ENCODE data around the gene CDC16. TPM values are rescaled to one million over a fixed set of nuclear protein-coding genes. Genes with fewer than 3 reads are reported as not detected.

The CDC16 gene
- total RNA-seq, 4 donors from 2014 or later = 40.1 to 53.1 (median 47.4) TPM

- peak in 1 of 2 donors; percentile 33 for TF ChIP-seq POLR2A (IDR thresholded peaks at IDR 0.05)
- peak; percentile 45 for TF ChIP-seq POLR2AphosphoS5 (IDR thresholded peaks at IDR 0.05)
- no peak for TF ChIP-seq EP300 (IDR thresholded peaks at IDR 0.05)
- no peak for TF ChIP-seq CTCF (IDR thresholded peaks at IDR 0.05)
- Histone ChIP-seq H3K9me3 (no peaks in the 10 kb centered on the region), H3K4me1 (peaks cover 0 to 37% (median 5%) of the 10 kb centered on the region in 3 donors), H3K27ac (peak overlapping the region; percentile 82 to 99 (median 97)), H3K36me3 (peaks cover 0 to 25% of the 10 kb centered on the region in 2 donors), H3K27me3 (no peaks in the 10 kb centered on the region), H3K4me3 (peak overlapping the region; percentile 62 to 77)
- ATAC-seq = peak; percentile 77
- WGBS, 2 donors (ENCODE audit: low coverage in 1 of 2) = 0% methylated on average over 11 to 19 of the region's 50 CpGs
Observed at GRCh38 chr13:114282041-114282670, 47.5 kb downstream of the CDC16 start.

GRCh38 chr13:114283576-114283975 is 48.9 kb downstream of the CDC16 start:
- H3K27me3 ChIP-seq = no peaks in the 10 kb centered on the region
- peaks cover 0 to 40% of the 10 kb centered on the region in 2 donors for H3K36me3 ChIP-seq
- no peak overlapping the region for H3K4me3 ChIP-seq
- no peaks in the 10 kb centered on the region for H3K9me3 ChIP-seq
- H3K4me1 ChIP-seq = peaks cover 0 to 37% (median 5%) of the 10 kb centered on the region in 3 donors
- no peak overlapping the region for H3K27ac ChIP-seq
- TF ChIP-seq POLR2AphosphoS5 (IDR thresholded peaks at IDR 0.05) = no peak
- TF ChIP-seq POLR2A (IDR thresholded peaks at IDR 0.05) = no peak
- TF ChIP-seq CTCF (IDR thresholded peaks at IDR 0.05) = no peak
- TF ChIP-seq EP300 (IDR thresholded peaks at IDR 0.05) = no peak
- 74 to 88% methylated on average over 1 to 3 of the region's 3 CpGs for WGBS, 2 donors (ENCODE audit: low coverage in 1 of 2)
- no peak for ATAC-seq

- no peak overlapping the region for H3K27ac ChIP-seq
- no peak overlapping the region for H3K4me3 ChIP-seq
- H3K36me3 ChIP-seq = peaks cover 0 to 51% of the 10 kb centered on the region in 2 donors
- ATAC-seq = no peak
- H3K27me3 ChIP-seq = no peaks in the 10 kb centered on the region
- no peaks in the 10 kb centered on the region for H3K9me3 ChIP-seq
- no peak for TF ChIP-seq POLR2A (IDR thresholded peaks at IDR 0.05)
- TF ChIP-seq EP300 (IDR thresholded peaks at IDR 0.05) = no peak
- TF ChIP-seq POLR2AphosphoS5 (IDR thresholded peaks at IDR 0.05) = no peak
- no peak for TF ChIP-seq CTCF (IDR thresholded peaks at IDR 0.05)
- 95 to 99% methylated on average over 5 to 8 of the region's 8 CpGs for WGBS, 2 donors (ENCODE audit: low coverage in 1 of 2)
- peaks cover 0 to 37% (median 5%) of the 10 kb centered on the region in 3 donors for H3K4me1 ChIP-seq
Observed at GRCh38 chr13:114284680-114285079, 50.0 kb downstream of the CDC16 start.

GRCh38 chr13:114285166-114285808 is 50.6 kb downstream of the CDC16 start:
- TF ChIP-seq EP300 (IDR thresholded peaks at IDR 0.05) = no peak
- no peak for TF ChIP-seq POLR2A (IDR thresholded peaks at IDR 0.05)
- TF ChIP-seq CTCF (IDR thresholded peaks at IDR 0.05) = no peak
- no peak for TF ChIP-seq POLR2AphosphoS5 (IDR thresholded peaks at IDR 0.05)
- ATAC-seq = no peak
- H3K9me3 ChIP-seq = no peaks in the 10 kb centered on the region
- H3K27ac ChIP-seq = no peak overlapping the region
- WGBS, 2 donors (ENCODE audit: low coverage in 1 of 2) = 56 to 73% methylated on average over 1 to 3 of the region's 4 CpGs
- no peak overlapping the region for H3K4me3 ChIP-seq
- no peaks in the 10 kb centered on the region for H3K27me3 ChIP-seq
- peaks cover 0 to 57% of the 10 kb centered on the region in 2 donors for H3K36me3 ChIP-seq
- H3K4me1 ChIP-seq = peaks cover 0 to 35% (median 5%) of the 10 kb centered on the region in 3 donors

Data from gastroesophageal sphincter (tissue), 4 donors.